Hepatocyte (in vitro differentiated cells): ENCODE data around the gene PCDHGC3. TPM values are rescaled to one million over a fixed set of nuclear protein-coding genes. Genes with fewer than 3 reads are reported as not detected.

Experiments
- DNase-seq: peaks from one replicate; pipeline ENCODE4 v3.0.0-alpha.2; 2016; ENCODE audit warnings: low spot score
- H2AFZ ChIP-seq: fragments of 200-600 bp; sonication (generic); 2 replicates; pipeline ENCODE4 v1.6.0; 2016; ENCODE audit warnings: antibody characterized with exemption, mild to moderate bottlenecking
- H3K27ac ChIP-seq: fragments of 200-600 bp; sonication (generic); 2 replicates; pipeline ENCODE4 v1.5.1; 2016; ENCODE audit warnings: mild to moderate bottlenecking
- H3K27me3 ChIP-seq: fragments of 200-600 bp; sonication (generic); 2 replicates; pipeline ENCODE4 v1.6.1; 2016
- H3K36me3 ChIP-seq: fragments of 200-600 bp; sonication (generic); replicated peaks from 2 replicates; pipeline ENCODE4 v1.5.1; 2016; ENCODE audit warnings: low read depth; ENCODE audit not compliant: insufficient read depth
- H3K4me1 ChIP-seq: fragments of 200-600 bp; sonication (generic); 2 replicates; pipeline ENCODE4 v1.5.1; 2016; ENCODE audit warnings: mild to moderate bottlenecking, moderate library complexity; ENCODE audit not compliant: insufficient read depth
- H3K4me2 ChIP-seq: fragments of 200-600 bp; sonication (generic); 2 replicates; pipeline ENCODE4 v1.6.0; 2016
- H3K4me3 ChIP-seq: fragments of 200-600 bp; sonication (generic); 2 replicates; pipeline ENCODE4 v1.5.1; 2016; ENCODE audit warnings: mild to moderate bottlenecking
- H3K79me2 ChIP-seq: fragments of 200-600 bp; sonication (generic); 2 replicates; pipeline ENCODE4 v1.6.0; 2017; ENCODE audit warnings: mild to moderate bottlenecking
- H3K9me2 ChIP-seq: fragments of 200-600 bp; sonication (generic); replicated peaks from 2 replicates; pipeline ENCODE4 v1.6.0; 2017; ENCODE audit warnings: mild to moderate bottlenecking; ENCODE audit not compliant: insufficient read depth
- H3K9me3 ChIP-seq: fragments of 200-600 bp; sonication (generic); 2 replicates; pipeline ENCODE4 v1.5.1; 2016; ENCODE audit warnings: low read depth, mild to moderate bottlenecking
- H4K20me1 ChIP-seq: fragments of 200-600 bp; sonication (generic); 2 replicates; pipeline ENCODE4 v1.6.0; 2016; ENCODE audit warnings: mild to moderate bottlenecking; ENCODE audit not compliant: insufficient read depth, poor library complexity, severe bottlenecking
- EZH2 ChIP-seq: fragments of 200-600 bp; sonication (generic); IDR thresholded peaks from 2 replicates; pipeline ENCODE4 v1.6.1; 2016; ENCODE audit warnings: antibody characterized with exemption, mild to moderate bottlenecking, borderline replicate concordance
- EZH2phosphoT487 ChIP-seq: fragments of 200-600 bp; sonication (generic); IDR thresholded peaks from one replicate; pipeline ENCODE4 v1.6.1; 2018; ENCODE audit warnings: antibody characterized with exemption, mild to moderate bottlenecking, low read depth, moderate library complexity; ENCODE audit not compliant: unreplicated experiment, severe bottlenecking
- WGBS: methylation state at CpG from one replicate; pipeline ENCODE4 v1.1.6; 2016; ENCODE audit warnings: low lambda C conversion rate; ENCODE audit errors: missing lambda C conversion rate; 5-methylcytosine and 5-hydroxymethylcytosine counted together
- polyA plus RNA-seq: library from polyadenylated mRNA; unstranded; fragments of >200 nt; fragmentation: Nextera tagmentation; extraction: Ambion mirVana; gene quantifications from 2 replicates; pipeline ENCODE4 v1.2.1, GENCODE V29; 2016
- total RNA-seq: library from RNA; depleted of rRNA; stranded (reverse); fragments of >200 nt; gene quantifications from 2 replicates; pipeline ENCODE4 v1.2.3, GENCODE V29; 2014
- TF ChIP-seq, protein P1 (sequence below): fragments of 200-600 bp; sonication (generic); IDR thresholded peaks from 2 replicates; pipeline ENCODE4 v1.5.1; 2016; ENCODE audit warnings: antibody characterized with exemption, mild to moderate bottlenecking; ENCODE audit not compliant: poor library complexity

PCDHGC3 gene
- total and polyA plus RNA-seq, 2 experiments from 2014 or later, result 18.9 to 40.8 TPM

GRCh38 chr5:141508798-141509611 is 33.2 kb downstream of the PCDHGC3 start:
- no peaks in the 10 kb centered on the region for H3K27me3 ChIP-seq
- 32% methylated on average over 16 of the region's 23 CpGs for WGBS
- TF ChIP-seq EZH2, result no peak
- no peak for TF ChIP-seq EZH2phosphoT487
- TF ChIP-seq, protein P1, sequence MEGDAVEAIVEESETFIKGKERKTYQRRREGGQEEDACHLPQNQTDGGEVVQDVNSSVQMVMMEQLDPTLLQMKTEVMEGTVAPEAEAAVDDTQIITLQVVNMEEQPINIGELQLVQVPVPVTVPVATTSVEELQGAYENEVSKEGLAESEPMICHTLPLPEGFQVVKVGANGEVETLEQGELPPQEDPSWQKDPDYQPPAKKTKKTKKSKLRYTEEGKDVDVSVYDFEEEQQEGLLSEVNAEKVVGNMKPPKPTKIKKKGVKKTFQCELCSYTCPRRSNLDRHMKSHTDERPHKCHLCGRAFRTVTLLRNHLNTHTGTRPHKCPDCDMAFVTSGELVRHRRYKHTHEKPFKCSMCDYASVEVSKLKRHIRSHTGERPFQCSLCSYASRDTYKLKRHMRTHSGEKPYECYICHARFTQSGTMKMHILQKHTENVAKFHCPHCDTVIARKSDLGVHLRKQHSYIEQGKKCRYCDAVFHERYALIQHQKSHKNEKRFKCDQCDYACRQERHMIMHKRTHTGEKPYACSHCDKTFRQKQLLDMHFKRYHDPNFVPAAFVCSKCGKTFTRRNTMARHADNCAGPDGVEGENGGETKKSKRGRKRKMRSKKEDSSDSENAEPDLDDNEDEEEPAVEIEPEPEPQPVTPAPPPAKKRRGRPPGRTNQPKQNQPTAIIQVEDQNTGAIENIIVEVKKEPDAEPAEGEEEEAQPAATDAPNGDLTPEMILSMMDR, result no peak
- H3K9me3 ChIP-seq, result no peaks in the 10 kb centered on the region
- peaks cover 39% of the 10 kb centered on the region for H3K4me1 ChIP-seq
- no peaks in the 10 kb centered on the region for H3K9me2 ChIP-seq
- peak overlapping the region; percentile 70 for H3K4me2 ChIP-seq
- no peaks in the 10 kb centered on the region for H3K36me3 ChIP-seq
- H4K20me1 ChIP-seq, result no peaks in the 10 kb centered on the region
- no peak overlapping the region for H2AFZ ChIP-seq
- DNase-seq, result peak; percentile 78
- H3K79me2 ChIP-seq, result peaks cover 2% of the 10 kb centered on the region
- peak overlapping the region; percentile 94 for H3K27ac ChIP-seq
- H3K4me3 ChIP-seq, result no peak overlapping the region

DNA sequence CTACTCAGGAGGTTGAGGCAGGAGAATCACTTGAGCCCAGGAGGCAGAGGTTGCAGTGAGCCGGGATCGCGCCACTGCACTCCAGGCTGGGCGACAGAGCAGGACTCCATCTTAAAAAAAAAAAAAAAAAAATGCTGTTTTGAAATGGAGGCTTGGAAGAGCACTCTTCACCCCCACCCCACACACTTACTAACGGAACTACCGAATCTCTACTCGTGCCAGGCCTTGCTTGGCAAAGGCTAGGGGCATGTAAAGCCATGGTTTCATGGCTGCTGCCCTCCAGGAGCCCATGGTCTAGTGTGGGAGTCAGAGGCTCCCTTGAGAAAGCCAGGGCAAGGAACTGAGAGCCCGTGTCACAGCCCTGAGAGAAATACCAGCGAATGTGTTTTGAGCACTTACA is 34.4 kb downstream of the PCDHGC3 start:
- TF ChIP-seq EZH2phosphoT487 (no peak), EZH2 (no peak)
- TF ChIP-seq, protein P1, result no peak
- Histone ChIP-seq H3K9me2 (no peaks in the 10 kb centered on the region), H3K79me2 (peaks cover 2% of the 10 kb centered on the region), H3K4me2 (no peak overlapping the region), H2AFZ (no peak overlapping the region), H3K9me3 (no peaks in the 10 kb centered on the region), H3K4me3 (no peak overlapping the region), H4K20me1 (no peaks in the 10 kb centered on the region), H3K4me1 (peaks cover 50% of the 10 kb centered on the region), H3K36me3 (no peaks in the 10 kb centered on the region), H3K27ac (peak overlapping the region; percentile 94), H3K27me3 (no peaks in the 10 kb centered on the region)
- no peak for DNase-seq
- WGBS, result 92% methylated on average over 9 of the region's 9 CpGs

DNA sequence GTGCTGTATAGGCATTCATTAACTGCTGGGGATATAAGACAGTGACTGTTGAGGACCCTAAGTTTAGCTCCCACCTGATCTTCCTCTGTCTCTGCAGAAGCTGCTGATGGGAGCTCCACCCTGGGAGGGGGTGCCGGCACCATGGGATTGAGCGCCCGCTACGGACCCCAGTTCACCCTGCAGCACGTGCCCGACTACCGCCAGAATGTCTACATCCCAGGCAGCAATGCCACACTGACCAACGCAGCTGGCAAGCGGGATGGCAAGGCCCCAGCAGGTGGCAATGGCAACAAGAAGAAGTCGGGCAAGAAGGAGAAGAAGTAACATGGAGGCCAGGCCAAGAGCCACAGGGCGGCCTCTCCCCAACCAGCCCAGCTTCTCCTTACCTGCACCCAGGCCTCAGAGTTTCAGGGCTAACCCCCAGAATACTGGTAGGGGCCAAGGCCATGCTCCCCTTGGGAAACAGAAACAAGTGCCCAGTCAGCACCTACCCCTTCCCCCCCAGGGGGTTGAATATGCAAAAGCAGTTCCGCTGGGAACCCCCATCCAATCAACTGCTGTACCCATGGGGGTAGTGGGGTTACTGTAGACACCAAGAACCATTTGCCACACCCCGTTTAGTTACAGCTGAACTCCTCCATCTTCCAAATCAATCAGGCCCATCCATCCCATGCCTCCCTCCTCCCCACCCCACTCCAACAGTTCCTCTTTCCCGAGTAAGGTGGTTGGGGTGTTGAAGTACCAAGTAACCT is 35.3 kb downstream of the PCDHGC3 start:
- Histone ChIP-seq H4K20me1 (no peaks in the 10 kb centered on the region), H3K27ac (no peak overlapping the region), H2AFZ (no peak overlapping the region), H3K79me2 (peaks cover 2% of the 10 kb centered on the region), H3K4me1 (peaks cover 50% of the 10 kb centered on the region), H3K9me3 (no peaks in the 10 kb centered on the region), H3K27me3 (no peaks in the 10 kb centered on the region), H3K36me3 (no peaks in the 10 kb centered on the region), H3K4me3 (no peak overlapping the region), H3K9me2 (no peaks in the 10 kb centered on the region), H3K4me2 (no peak overlapping the region)
- TF ChIP-seq EZH2phosphoT487 (no peak), EZH2 (no peak)
- TF ChIP-seq, protein P1, result no peak
- DNase-seq, result no peak
- WGBS, result 98% methylated on average over 14 of the region's 14 CpGs
